CD4-positive, alpha-beta T cell treated with Interleukin-12 subunit alpha and Interleukin-12 subunit beta, for 1 hour (primary cell): Measurements from ENCODE around the gene FLII.
A peak's percentile ranks its signal among the peaks of the same experiment; 100 is the strongest.
"Not testable (repeated sequence)": the region's sequence is repeated elsewhere in the genome, so short reads cannot be mapped to it uniquely, and the experiment has no call there.

ENCODE experiments used
- DNase-seq: peaks from one replicate; pipeline ENCODE4 v3.0.0-alpha.2; 2020

The FLII gene

DNA sequence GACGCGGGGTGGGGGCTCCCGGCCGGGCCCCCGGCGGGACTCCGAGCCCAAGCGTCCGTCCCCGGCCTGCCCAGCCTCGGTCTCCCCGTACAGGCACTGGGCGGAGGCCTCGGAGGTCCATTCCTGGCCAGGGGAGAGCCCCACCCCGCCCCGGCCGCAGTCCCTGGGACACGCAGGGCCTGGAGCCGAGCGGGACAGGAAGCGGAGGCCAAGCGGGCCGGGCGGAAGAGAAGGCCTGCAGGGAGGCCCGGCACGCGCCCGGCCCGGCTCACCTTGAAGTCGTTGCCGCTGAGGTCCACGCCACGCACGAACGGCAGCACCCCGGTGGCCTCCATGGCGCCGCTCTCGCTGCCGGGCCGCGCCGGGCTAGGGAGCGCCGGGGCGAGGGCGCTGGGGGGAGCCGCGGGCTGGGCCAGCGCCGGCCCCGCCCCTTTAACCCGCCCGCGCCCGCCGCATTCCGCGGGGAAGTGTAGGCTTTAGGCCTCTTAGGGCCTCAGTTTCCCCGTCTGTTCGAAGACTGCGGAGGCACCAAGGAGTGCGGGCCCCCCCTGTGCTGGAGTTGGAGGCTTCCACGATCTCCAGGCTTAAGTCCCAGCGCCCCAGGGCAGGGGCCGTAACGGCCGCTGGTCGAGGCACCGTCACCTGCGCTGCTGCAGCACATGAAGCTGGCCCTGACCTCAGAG, at the start of gene FLII:
TSS of gene FLII (minus strand) at position 383 of the 683 bp plus-strand sequence. CDS start at position 335, 48 bp downstream.
- DNase-seq: peak; percentile 59

DNA sequence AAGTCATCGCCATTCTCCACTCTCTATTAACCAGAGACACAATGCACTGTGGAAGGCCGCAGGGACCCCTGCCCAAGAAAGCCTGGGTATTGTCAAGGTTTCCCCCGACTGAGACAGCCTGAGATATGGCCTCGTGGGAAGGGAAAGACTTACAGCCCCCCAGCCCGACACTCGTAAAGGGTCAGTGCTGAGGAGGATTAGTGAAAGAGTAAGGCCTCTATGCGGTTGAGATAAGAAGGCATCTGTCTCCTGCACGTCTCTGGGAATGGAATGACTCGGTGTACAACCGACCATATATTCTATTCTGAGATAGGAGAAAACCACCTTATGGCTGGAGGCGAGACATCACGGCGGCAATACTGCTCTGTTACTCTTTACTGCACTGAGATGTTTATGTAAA, 44.7 kb upstream of the FLII start:
- not testable (repeated sequence) for DNase-seq

- no peak for DNase-seq
Measured at GRCh38 chr17:18300725-18301480, 42.4 kb upstream of the FLII start.

DNA sequence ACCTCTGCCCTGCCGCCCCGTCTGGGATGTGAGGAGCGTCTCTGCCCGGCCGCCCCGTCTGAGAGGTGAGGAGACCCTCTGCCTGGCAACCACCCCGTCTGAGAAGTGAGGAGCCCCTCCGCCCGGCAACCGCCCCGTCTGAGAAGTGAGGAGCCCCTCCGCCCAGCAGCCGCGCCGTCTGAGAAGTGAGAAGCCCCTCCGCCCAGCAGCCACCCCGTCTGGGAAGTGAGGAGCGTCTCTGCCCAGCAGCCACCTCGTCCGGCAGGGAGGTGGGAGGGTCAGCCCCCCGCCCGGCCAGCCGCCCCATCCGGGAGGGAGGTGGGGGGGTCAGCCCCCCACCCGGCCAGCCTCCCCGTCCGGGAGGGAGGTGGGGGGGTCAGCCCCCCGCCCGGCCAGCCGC, 39.5 kb upstream of the FLII start:
- not testable (repeated sequence) for DNase-seq

DNA sequence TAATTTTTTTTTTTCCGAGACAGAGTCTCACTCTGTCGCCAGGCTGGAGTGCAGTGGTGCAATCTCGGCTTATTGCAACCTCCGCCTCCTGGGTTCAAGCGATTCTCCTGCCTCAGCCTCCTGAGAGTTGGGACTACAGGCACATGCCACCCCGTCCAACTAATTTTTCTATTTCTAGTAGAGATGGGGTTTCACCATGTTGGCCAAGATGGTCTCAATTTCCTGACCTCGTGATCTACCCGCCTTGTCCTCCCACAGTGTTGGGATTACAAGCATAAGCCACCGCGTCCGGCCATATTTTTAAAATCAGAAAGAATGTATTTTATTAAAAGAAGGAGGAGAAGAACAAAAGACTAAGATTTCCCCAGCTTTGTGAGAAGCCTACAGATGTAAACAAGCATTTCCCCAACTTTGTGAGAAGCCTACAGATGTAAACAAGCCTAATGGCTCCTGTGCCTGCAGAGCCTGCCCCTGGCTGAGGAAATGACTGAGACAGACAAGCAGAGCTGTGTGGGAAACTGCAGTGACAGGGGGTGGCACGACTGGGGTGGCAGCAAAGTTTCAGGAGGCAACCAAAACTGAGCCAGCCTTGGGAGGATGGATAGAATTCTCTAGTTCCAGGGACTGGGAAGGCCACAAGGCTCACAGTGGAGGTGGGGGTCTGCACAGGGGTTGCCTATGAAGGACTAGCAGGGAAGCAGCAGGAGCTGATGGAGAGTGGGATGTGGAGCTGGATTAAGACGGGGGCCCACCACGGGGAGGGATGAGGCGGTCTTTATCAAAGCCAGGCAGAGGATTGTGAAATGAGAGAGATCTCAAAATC, 33.4 kb upstream of the FLII start:
- no peak for DNase-seq

DNA sequence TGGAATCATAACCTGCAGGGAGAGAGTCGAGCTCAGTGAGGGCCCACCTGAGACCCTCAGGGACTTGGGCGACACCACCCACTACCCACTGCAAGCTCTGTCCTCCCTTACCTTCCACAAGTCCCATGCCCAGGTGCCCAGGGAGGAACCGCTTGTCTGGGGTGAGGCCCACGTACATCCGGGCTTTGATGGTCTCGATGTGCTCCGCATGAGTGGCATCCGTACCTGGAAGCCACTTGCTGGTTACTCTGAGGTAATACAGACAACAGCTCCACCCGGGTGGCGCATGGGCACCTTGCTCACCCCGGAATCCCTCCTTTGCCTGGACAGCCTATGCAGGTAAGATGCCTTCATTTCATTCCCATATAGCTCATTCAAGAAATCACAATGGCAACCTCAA, 26.8 kb upstream of the FLII start:
- no peak for DNase-seq

- DNase-seq: no peak
Measured at GRCh38 chr17:18281788-18282187, 23.2 kb upstream of the FLII start.

- DNase-seq: no peak
Measured at GRCh38 chr17:18280766-18281371, 22.3 kb upstream of the FLII start.

DNA sequence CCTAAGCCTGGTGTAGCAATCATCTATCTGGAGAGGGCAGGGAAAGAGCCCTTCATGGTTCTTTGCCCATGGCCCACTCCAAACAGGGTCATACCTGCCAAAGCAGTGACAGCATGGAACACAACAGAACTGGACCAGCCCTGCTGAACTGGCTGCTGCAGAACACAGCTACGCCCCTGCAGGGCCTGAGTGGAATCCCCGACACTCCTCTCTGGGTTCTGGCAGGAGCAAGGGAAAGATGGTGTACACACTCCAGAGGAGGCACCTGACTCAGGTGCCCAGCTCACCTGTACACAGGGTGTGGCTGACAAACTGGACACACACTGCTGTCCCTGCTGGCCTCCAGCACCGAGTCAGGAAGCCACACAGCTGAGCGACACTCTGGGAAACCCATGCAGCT, 21.7 kb upstream of the FLII start:
- DNase-seq: no peak

- DNase-seq: no peak
Measured at GRCh38 chr17:18278867-18279266, 20.3 kb upstream of the FLII start.

DNA sequence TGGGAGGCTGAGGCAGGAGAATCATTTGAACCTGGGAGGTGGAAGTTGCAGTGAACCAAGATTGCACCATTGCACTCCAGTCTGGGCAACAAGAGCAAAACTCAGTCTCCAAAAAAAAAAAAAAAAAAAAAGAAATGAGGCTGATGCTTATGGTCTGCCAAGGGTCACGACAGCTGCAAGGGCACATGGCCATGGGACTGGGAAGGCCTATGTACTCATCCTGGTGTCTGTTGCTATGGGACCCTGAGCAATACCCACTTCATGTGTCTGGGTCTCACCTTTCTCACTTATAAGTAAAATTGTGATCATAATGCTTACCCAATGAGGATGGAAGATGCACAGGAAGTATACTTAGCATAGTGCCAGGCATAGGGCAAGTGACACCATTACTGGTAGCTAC, 18.5 kb upstream of the FLII start:
- no peak for DNase-seq

DNA sequence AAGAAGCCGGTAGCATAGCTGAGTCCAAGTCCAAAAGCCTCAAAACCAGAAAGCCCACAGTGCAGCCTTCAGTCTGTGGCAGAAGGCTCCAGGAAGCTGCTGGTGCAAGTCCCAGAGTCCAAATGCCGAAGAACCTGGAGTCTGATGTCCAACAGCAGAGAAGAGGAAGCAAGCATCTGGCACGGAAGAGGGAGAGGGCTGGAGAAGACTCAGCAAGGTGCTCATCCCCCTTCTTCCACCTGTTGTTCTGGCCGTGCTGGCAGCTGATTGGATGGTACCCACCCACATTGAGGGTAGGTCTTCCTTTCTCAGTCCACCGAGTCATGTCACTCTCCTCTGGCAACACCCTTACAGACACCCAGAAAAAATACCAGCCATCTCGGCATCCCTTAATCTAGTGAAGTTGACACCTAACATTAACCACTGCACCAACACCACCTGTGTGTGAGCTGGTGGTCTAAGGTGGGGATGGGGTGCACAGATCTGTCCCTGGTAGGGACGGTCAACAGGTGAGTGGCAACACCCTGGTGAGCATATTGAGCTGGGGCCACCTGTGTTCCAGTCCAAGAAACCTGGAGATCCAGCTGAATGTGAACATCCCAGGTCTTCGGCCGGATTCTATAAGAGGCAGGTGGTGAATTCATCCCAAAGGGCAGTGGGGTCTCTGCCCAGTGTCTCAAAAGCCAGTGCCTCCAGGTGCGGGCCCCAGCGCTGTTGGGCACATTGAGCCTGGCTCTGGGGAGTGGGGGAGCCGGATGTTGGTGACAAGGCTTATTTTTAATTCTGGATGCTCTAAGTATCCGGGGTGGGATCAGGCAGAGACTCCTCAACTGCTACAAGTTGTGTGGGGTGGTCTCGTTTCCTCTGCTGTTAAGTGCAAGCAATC, 11.8 kb upstream of the FLII start:
- no peak for DNase-seq

DNA sequence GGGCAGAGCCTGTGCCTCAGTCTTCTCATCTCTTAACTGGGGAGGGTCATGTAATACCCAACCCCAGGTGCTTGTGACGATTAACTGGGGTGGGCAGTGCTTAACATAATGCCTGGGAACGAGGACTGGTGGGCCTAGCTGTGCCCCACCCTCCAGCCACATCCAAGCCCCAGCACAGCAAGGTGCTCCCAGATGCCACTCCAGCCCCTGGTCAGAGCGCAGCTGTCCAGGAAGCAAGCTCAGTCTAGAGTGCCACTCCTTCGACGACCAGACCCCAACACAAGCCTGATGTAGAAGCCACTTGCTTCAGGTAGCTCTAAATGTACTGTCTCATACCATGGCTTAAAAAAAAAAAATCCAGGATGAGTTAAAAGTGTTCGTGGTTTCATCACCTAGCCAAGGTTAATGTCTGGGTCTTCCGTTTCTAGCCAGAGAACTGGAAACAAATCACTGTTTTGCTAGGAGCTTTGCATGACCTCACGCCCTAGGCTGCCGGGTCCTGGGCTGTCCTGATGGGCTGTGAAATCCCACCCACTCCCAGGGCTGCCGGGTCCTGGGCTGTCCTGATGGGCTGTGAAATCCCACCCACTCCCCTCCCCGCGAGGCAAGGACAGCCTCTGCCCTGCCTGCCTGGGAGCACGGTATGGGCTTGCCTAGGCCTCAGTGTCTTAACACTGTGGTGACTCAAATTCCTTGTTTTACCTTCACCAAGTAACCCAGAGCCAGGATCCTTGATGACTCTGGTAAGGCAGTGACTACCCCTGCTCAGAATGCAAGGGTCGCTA, 9.6 kb upstream of the FLII start:
- DNase-seq: no peak

- no peak for DNase-seq
Measured at GRCh38 chr17:18267366-18267765, 8.8 kb upstream of the FLII start.

- no peak for DNase-seq
Measured at GRCh38 chr17:18263885-18264682, 5.5 kb upstream of the FLII start.

DNA sequence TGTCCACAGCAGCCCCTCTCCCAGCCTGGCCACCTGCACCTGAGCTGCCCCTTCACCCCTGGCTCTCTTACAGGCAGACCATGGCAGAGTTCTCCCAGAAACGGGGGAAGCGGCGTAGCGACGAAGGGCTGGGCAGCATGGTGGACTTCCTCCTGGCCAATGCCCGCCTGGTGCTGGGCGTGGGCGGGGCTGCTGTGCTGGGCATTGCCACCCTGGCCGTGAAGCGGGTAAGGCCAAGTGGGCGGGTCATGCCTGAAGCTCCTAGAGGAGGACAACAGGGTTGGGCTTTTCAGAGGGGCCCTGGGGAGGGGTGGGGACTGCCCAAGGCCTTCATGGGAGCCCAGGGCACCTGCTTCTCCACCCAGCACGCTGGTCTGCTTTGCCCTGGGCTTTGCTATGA, 4.1 kb upstream of the FLII start:
- no peak for DNase-seq

GRCh38 chr17:18262111-18262510, 3.6 kb upstream of the FLII start:
- DNase-seq: no peak

- no peak for DNase-seq
Measured at GRCh38 chr17:18261659-18262058, 3.1 kb upstream of the FLII start.

DNA sequence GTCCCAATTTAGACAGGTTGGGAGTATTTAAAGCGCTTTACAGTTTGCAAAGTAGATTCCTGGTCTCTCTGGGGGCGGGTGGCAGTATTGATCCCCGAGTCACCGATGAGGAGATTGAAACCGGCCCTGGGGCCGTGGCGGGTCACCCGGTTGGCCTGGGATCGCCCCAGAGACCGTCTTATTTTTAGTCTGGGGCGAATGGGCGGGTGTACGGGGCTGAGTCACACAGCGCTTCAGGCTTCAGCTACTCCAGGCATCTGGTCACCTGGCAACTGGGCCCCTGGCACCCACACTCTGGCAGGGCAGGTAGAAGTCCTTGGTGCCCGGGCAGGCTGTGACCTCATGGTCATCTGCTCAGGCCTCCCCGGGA, 2.6 kb upstream of the FLII start:
- DNase-seq: peak; percentile 21

DNA sequence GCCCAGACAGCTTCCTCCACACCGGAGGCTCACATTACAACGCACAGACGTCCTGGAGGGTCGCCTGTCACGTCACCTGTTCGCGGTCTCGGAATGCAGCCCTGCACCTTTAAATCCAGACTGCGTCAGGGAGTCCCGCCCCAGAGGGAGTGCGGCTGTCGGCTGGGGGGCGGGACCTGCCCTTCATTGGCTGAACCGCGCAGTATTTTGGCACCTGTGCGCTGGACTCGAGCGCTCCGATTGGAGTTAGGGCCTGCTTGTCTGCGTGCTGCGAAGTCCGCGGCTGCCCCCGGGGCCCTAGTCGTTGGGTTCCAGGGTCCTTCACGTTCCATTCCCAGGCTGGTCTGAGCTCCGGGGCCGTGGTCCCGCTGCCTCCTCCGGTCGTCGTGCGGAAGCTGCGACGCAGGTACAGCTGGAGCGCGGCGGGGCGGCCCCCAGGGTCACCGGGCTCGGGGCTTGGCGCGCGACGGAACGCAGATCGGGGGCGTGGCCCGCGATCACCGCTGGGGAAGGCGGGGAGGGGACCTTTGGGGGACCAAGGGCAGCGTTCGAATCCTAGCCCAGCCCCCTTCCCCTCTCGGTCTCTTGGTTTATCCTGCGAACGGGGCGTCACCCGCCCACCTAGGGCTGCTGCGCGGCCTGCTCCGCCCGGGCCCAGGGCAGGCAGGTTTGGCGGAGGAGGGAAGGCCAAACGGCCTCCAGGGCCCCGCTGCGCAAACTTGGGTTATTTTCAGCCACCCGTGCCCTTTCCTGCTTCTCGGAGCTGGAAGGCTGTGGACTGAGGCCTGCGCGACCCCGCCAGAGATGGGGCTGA, 2.0 kb upstream of the FLII start, which contains the start of gene MIEF2:
TSS of gene MIEF2 (plus strand) at position 331 of the 814 bp plus-strand sequence. CDS start 2,059 bp downstream, outside the sequence.
- DNase-seq: peak; percentile 93
